HUES48 (cell line): ENCODE data around the gene TNS3.

Experiments used
- H3K27ac ChIP-seq: one replicate; pipeline ENCODE4 v1.7.0; 2013; ENCODE audit warnings: low read depth, low read length, inconsistent platforms
- H3K27me3 ChIP-seq: 2 replicates; pipeline ENCODE4 v1.6.1; 2013; ENCODE audit warnings: mild to moderate bottlenecking, low read length; ENCODE audit not compliant: control insufficient read depth, insufficient read depth
- H3K36me3 ChIP-seq: 2 replicates; pipeline ENCODE4 v1.6.1; 2013; ENCODE audit warnings: low read length; ENCODE audit not compliant: control insufficient read depth, insufficient read depth
- H3K4me1 ChIP-seq: 2 replicates; pipeline ENCODE4 v1.6.1; 2013; ENCODE audit warnings: mild to moderate bottlenecking, low read length; ENCODE audit not compliant: control insufficient read depth, insufficient read depth
- H3K4me3 ChIP-seq: 2 replicates; pipeline ENCODE4 v1.5.1; 2013; ENCODE audit warnings: mild to moderate bottlenecking, low read depth, low read length
- H3K9ac ChIP-seq: 2 replicates; pipeline ENCODE4 v1.6.1; 2013; ENCODE audit warnings: mild to moderate bottlenecking, low read depth, low read length, moderate library complexity
- H3K9me3 ChIP-seq: 2 replicates; pipeline ENCODE4 v1.6.1; 2013; ENCODE audit warnings: low read length; ENCODE audit not compliant: control insufficient read depth, insufficient read depth

Gene TNS3

GRCh38 chr7:47301105-47301477, 280.8 kb downstream of the TNS3 start:
- Histone ChIP-seq H3K9me3 (no peaks in the 10 kb centered on the region), H3K27me3 (no peaks in the 10 kb centered on the region), H3K27ac (no peak overlapping the region), H3K9ac (no peak overlapping the region), H3K4me1 (0 out of 2 replicates have a peak, but pooled peaks cover 3% of the 10 kb centered on the region), H3K4me3 (no peak overlapping the region), H3K36me3 (peaks cover 27% of the 10 kb centered on the region)

- Histone ChIP-seq H3K4me1 (0 out of 2 replicates have a peak, but pooled peaks cover 3% of the 10 kb centered on the region), H3K9me3 (no peaks in the 10 kb centered on the region), H3K9ac (no peak overlapping the region), H3K36me3 (peaks cover 27% of the 10 kb centered on the region), H3K27me3 (no peaks in the 10 kb centered on the region), H3K27ac (no peak overlapping the region), H3K4me3 (no peak overlapping the region)
Observed at GRCh38 chr7:47300472-47301104, 281.3 kb downstream of the TNS3 start.

- no peak overlapping the region for H3K4me3 ChIP-seq
- H3K4me1 ChIP-seq, result 0 out of 2 replicates have a peak, but pooled peaks cover 3% of the 10 kb centered on the region
- no peaks in the 10 kb centered on the region for H3K9me3 ChIP-seq
- H3K36me3 ChIP-seq, result peaks cover 27% of the 10 kb centered on the region
- no peaks in the 10 kb centered on the region for H3K27me3 ChIP-seq
- H3K9ac ChIP-seq, result no peak overlapping the region
- H3K27ac ChIP-seq, result no peak overlapping the region
Observed at GRCh38 chr7:47299496-47299895, 282.4 kb downstream of the TNS3 start.

- Histone ChIP-seq H3K9me3 (no peaks in the 10 kb centered on the region), H3K36me3 (peaks cover 27% of the 10 kb centered on the region), H3K27ac (no peak overlapping the region), H3K4me3 (no peak overlapping the region), H3K27me3 (no peaks in the 10 kb centered on the region), H3K9ac (no peak overlapping the region), H3K4me1 (0 out of 2 replicates have a peak, but pooled peaks cover 3% of the 10 kb centered on the region)
Observed at GRCh38 chr7:47298636-47299035, 283.3 kb downstream of the TNS3 start.

GRCh38 chr7:47297120-47297519, 284.8 kb downstream of the TNS3 start:
- H3K27ac ChIP-seq, result no peak overlapping the region
- no peak overlapping the region for H3K9ac ChIP-seq
- H3K9me3 ChIP-seq, result no peaks in the 10 kb centered on the region
- H3K27me3 ChIP-seq, result no peaks in the 10 kb centered on the region
- 0 out of 2 replicates have a peak, but pooled peaks cover 3% of the 10 kb centered on the region for H3K4me1 ChIP-seq
- H3K36me3 ChIP-seq, result peaks cover 33% of the 10 kb centered on the region
- no peak overlapping the region for H3K4me3 ChIP-seq

GRCh38 chr7:47295606-47296005, 286.3 kb downstream of the TNS3 start:
- Histone ChIP-seq H3K36me3 (peaks cover 42% of the 10 kb centered on the region), H3K27ac (no peak overlapping the region), H3K27me3 (no peaks in the 10 kb centered on the region), H3K4me3 (no peak overlapping the region), H3K9ac (no peak overlapping the region), H3K4me1 (0 out of 2 replicates have a peak, but pooled peaks cover under 1% of the 10 kb centered on the region), H3K9me3 (no peaks in the 10 kb centered on the region)

- Histone ChIP-seq H3K4me1 (no peaks in the 10 kb centered on the region), H3K9me3 (no peaks in the 10 kb centered on the region), H3K9ac (no peak overlapping the region), H3K36me3 (peaks cover 37% of the 10 kb centered on the region), H3K27ac (no peak overlapping the region), H3K4me3 (no peak overlapping the region), H3K27me3 (no peaks in the 10 kb centered on the region)
Observed at GRCh38 chr7:47294556-47295222, 287.2 kb downstream of the TNS3 start.

- no peak overlapping the region for H3K9ac ChIP-seq
- no peak overlapping the region for H3K4me3 ChIP-seq
- no peaks in the 10 kb centered on the region for H3K27me3 ChIP-seq
- H3K27ac ChIP-seq, result no peak overlapping the region
- H3K9me3 ChIP-seq, result no peaks in the 10 kb centered on the region
- H3K4me1 ChIP-seq, result no peaks in the 10 kb centered on the region
- peaks cover 35% of the 10 kb centered on the region for H3K36me3 ChIP-seq
Observed at GRCh38 chr7:47293884-47294555, 287.9 kb downstream of the TNS3 start.

- Histone ChIP-seq H3K36me3 (peaks cover 37% of the 10 kb centered on the region), H3K4me3 (no peak overlapping the region), H3K9me3 (no peaks in the 10 kb centered on the region), H3K27ac (no peak overlapping the region), H3K4me1 (no peaks in the 10 kb centered on the region), H3K27me3 (no peaks in the 10 kb centered on the region), H3K9ac (no peak overlapping the region)
Observed at GRCh38 chr7:47292832-47293309, 289.0 kb downstream of the TNS3 start.

- Histone ChIP-seq H3K36me3 (peaks cover 39% of the 10 kb centered on the region), H3K9ac (no peak overlapping the region), H3K27ac (no peak overlapping the region), H3K4me3 (no peak overlapping the region), H3K9me3 (no peaks in the 10 kb centered on the region), H3K27me3 (no peaks in the 10 kb centered on the region), H3K4me1 (no peaks in the 10 kb centered on the region)
Observed at GRCh38 chr7:47291461-47292081, 290.3 kb downstream of the TNS3 start.
